GM12878 (cell line): ENCODE measurements around the gene SMURF1. TPM values are rescaled to one million over a fixed set of nuclear protein-coding genes. Genes with fewer than 3 reads are reported as not detected.

ENCODE experiments used
- ATAC-seq: fragments of 200-7000 bp; cut with Tn5 transposase; 3 replicates; pipeline ENCODE4 v1.9.1; 2020; ENCODE audit warnings: mild to moderate bottlenecking, moderate library complexity
- BruUV-seq: library from RNA; stranded (reverse); fragments of 400-500 nt; replicated peaks from 2 replicates; lab custom pipeline; 2021; lab: Mats Ljungman, UMichigan
- CTCF ChIA-PET: fragments of 300-600 bp; sonication (Branson Sonifier 250); formaldehyde crosslinking; extraction: SDS; loops from one replicate; lab custom pipeline; 2021; ENCODE audit warnings: inconsistent platforms; lab: Yijun Ruan, JAX
- POLR2A ChIA-PET: fragments of 350-600 bp; formaldehyde crosslinking; extraction: SDS; loops from one replicate; lab custom pipeline; 2021; ENCODE audit warnings: inconsistent platforms; lab: Charles Lee
- RAD21 ChIA-PET: fragments of 300-600 bp; sonication (Branson Sonifier 250); formaldehyde crosslinking; loops from one replicate; lab custom pipeline; 2023; ENCODE audit warnings: antibody characterized with exemption; ENCODE audit not compliant: unreplicated experiment; lab: Charles Lee
- SMC1A ChIA-PET: fragments of 300-600 bp; sonication (Branson Sonifier 250); formaldehyde crosslinking; loops from one replicate; lab custom pipeline; 2023; ENCODE audit not compliant: unreplicated experiment, uncharacterized antibody; lab: Charles Lee
- DNase-seq: peaks from one replicate; pipeline ENCODE4 v3.0.0-alpha.2; 2011; ENCODE audit warnings: low read depth, low spot score
- FAIRE-seq: peaks from 3 replicates; lab custom pipeline; 2011; peaks lifted over from hg19 to GRCh38; lab: Jason Lieb, UNC
- H2AFZ ChIP-seq: 2 replicates; pipeline ENCODE4 v1.6.0; 2011; ENCODE audit warnings: low read depth, low read length, control low read depth; ENCODE audit not compliant: control insufficient read depth
- H3K27ac ChIP-seq: 2 replicates; pipeline ENCODE4 v1.5.1; 2011; ENCODE audit warnings: control low read depth; ENCODE audit not compliant: control insufficient read depth, insufficient read depth
- H3K27me3 ChIP-seq, 2 experiments: replicated peaks in 1 of 2; 2 replicates each; pipeline versions ENCODE4 v1.6.0 to v1.6.1; 2011; ENCODE audit warnings: low read length in 1 of 2; ENCODE audit not compliant: control insufficient read depth in 2 of 2, insufficient read depth in 2 of 2
- H3K36me3 ChIP-seq, 2 experiments: 2 replicates each; pipeline ENCODE4 v1.5.1; 2011; ENCODE audit warnings: low read length in 1 of 2; ENCODE audit not compliant: control insufficient read depth in 2 of 2, insufficient read depth in 2 of 2
- H3K4me1 ChIP-seq: 2 replicates; pipeline ENCODE4 v1.6.1; 2011; ENCODE audit warnings: mild to moderate bottlenecking, low read length, moderate library complexity, mixed read lengths; ENCODE audit not compliant: control insufficient read depth, insufficient read depth
- H3K4me2 ChIP-seq: 2 replicates; pipeline ENCODE4 v1.6.0; 2011; ENCODE audit warnings: control low read depth; ENCODE audit not compliant: control insufficient read depth, insufficient read depth
- H3K4me3 ChIP-seq: fragments of 200-600 bp; sonication (generic); 2 replicates; pipeline ENCODE4 v1.5.1; 2016
- H3K79me2 ChIP-seq: 2 replicates; pipeline ENCODE4 v1.6.0; 2011; ENCODE audit warnings: low read length; ENCODE audit not compliant: control insufficient read depth, insufficient read depth
- H3K9ac ChIP-seq: 2 replicates; pipeline ENCODE4 v1.8.0; 2011; ENCODE audit warnings: low read length, control low read depth, mixed read lengths; ENCODE audit not compliant: control insufficient read depth, insufficient read depth
- H3K9me3 ChIP-seq: replicated peaks from 3 replicates; pipeline ENCODE4 v1.5.1; 2011; ENCODE audit warnings: mild to moderate bottlenecking, low read length; ENCODE audit not compliant: control insufficient read depth, insufficient read depth
- H4K20me1 ChIP-seq: 2 replicates; pipeline ENCODE4 v1.6.0; 2011; ENCODE audit not compliant: control insufficient read depth, insufficient read depth
- ASH2L ChIP-seq: fragments of 300-600, 200-600 bp; sonication (generic); IDR thresholded peaks from 2 replicates; pipeline ENCODE4 v1.6.1; 2017; ENCODE audit warnings: low read depth, mild to moderate bottlenecking, borderline replicate concordance
- ATF2 ChIP-seq: IDR thresholded peaks from 2 replicates; pipeline ENCODE4 v1.6.1; 2012; ENCODE audit warnings: low read length, inconsistent platforms
- BRCA1 ChIP-seq: IDR thresholded peaks from 2 replicates; pipeline ENCODE4 v1.6.1; 2011; ENCODE audit warnings: low read depth, low read length, improper control_type of control experiment
- CREB1 ChIP-seq: IDR thresholded peaks from 2 replicates; pipeline ENCODE4 v1.6.1; 2012; ENCODE audit warnings: low read depth, mild to moderate bottlenecking, inconsistent platforms
- E4F1 ChIP-seq: fragments of 450-650 bp; IDR thresholded peaks from 2 replicates; pipeline ENCODE4 v1.6.1; 2018; ENCODE audit warnings: borderline replicate concordance, mild to moderate bottlenecking; ENCODE audit not compliant: partially characterized antibody
- FOS ChIP-seq: IDR thresholded peaks from 3 replicates; pipeline ENCODE4 v1.6.1; 2011; ENCODE audit warnings: borderline replicate concordance; ENCODE audit not compliant: insufficient read length; ENCODE audit errors: extremely low read depth
- GABPA ChIP-seq: IDR thresholded peaks from 2 replicates; pipeline ENCODE4 v1.6.1; 2014; ENCODE audit warnings: antibody characterized with exemption, low read depth, mild to moderate bottlenecking, inconsistent platforms
- HDAC6 ChIP-seq: fragments of 200-600 bp; sonication (generic); IDR thresholded peaks from one replicate; pipeline ENCODE4 v1.8.0; 2017; ENCODE audit warnings: antibody characterized with exemption; ENCODE audit not compliant: unreplicated experiment
- IRF4 ChIP-seq: IDR thresholded peaks from 2 replicates; pipeline ENCODE4 v1.6.1; 2011; ENCODE audit warnings: low read depth, low read length
- KLF5 ChIP-seq: fragments of 450-650 bp; IDR thresholded peaks from 2 replicates; pipeline ENCODE4 v1.6.1; 2014; ENCODE audit warnings: mild to moderate bottlenecking; ENCODE audit not compliant: partially characterized antibody
- MYC ChIP-seq: IDR thresholded peaks from 2 replicates; pipeline ENCODE4 v1.6.1; 2011; ENCODE audit warnings: mild to moderate bottlenecking, low read length, moderate library complexity, inconsistent platforms; ENCODE audit not compliant: insufficient read depth, insufficient replicate concordance, insufficient read length, severe bottlenecking
- NFYB ChIP-seq: IDR thresholded peaks from 2 replicates; pipeline ENCODE4 v1.6.1; 2011; ENCODE audit warnings: low read depth, mild to moderate bottlenecking, low read length, improper control_type of control experiment, moderate library complexity; ENCODE audit not compliant: insufficient read depth
- RB1 ChIP-seq: fragments of 450-650 bp; formaldehyde crosslinking; IDR thresholded peaks from 2 replicates; pipeline ENCODE4 v1.6.1; 2017; ENCODE audit warnings: mild to moderate bottlenecking, borderline replicate concordance
- SMC3 ChIP-seq: IDR thresholded peaks from 2 replicates; pipeline ENCODE4 v1.6.1; 2011; ENCODE audit warnings: low read length, improper control_type of control experiment, borderline replicate concordance
- SREBF1 ChIP-seq: IDR thresholded peaks from 2 replicates; pipeline ENCODE4 v1.6.1; 2012; ENCODE audit warnings: mild to moderate bottlenecking, low read length
- SRF ChIP-seq, 2 experiments: IDR thresholded peaks; 2 replicates each; pipeline ENCODE4 v1.6.1; 2011; ENCODE audit warnings: low read depth in 2 of 2, low read length in 2 of 2, mild to moderate bottlenecking in 1 of 2, moderate library complexity in 1 of 2
- TARDBP ChIP-seq: IDR thresholded peaks from 2 replicates; pipeline ENCODE4 v1.6.1; 2016; ENCODE audit warnings: borderline replicate concordance
- TBL1XR1 ChIP-seq: IDR thresholded peaks from 2 replicates; pipeline ENCODE4 v1.6.1; 2012; ENCODE audit warnings: low read depth, low read length, improper control_type of control experiment
- WGBS: methylation state at CpG from one replicate; pipeline ENCODE4 v1.1.6; 2016; ENCODE audit warnings: low lambda C conversion rate; ENCODE audit not compliant: insufficient replicate concordance, insufficient coverage; ENCODE audit errors: missing lambda C conversion rate; 5-methylcytosine and 5-hydroxymethylcytosine counted together
- in situ Hi-C: fragments of 300-500 bp; cut with MboI; formaldehyde crosslinking; loops from 9 replicates; pipeline ENCODE4 v1.14.3; 2018; ENCODE audit warnings: mixed read lengths
- intact Hi-C: fragments of 100-400 bp; cut with micrococcal nuclease; formaldehyde crosslinking; loops from one replicate; pipeline ENCODE4 v1.14.2; 2022; ENCODE audit not compliant: unreplicated experiment
- polyA plus RNA-seq, 11 experiments: library from polyadenylated mRNA; depleted of rRNA in 4 of 11; unstranded in 6 of 11; stranded (reverse) in 5 of 11; fragments of >200 nt; fragmentation: Nextera tagmentation in 4 of 11; fragmentation: Illumina TruSeq in 1 of 11; extraction: Ambion mirVana in 4 of 11; extraction: Trizol in 1 of 11; gene quantifications; 1 replicate in 1 of 11; 2 replicates in 10 of 11; pipeline versions ENCODE4 v1.2.1 to v1.2.3, GENCODE V29; 2011 to 2016; ENCODE audit warnings: inconsistent platforms in 2 of 11, missing spikeins in 2 of 11, low read depth in 1 of 11
- total RNA-seq, 4 experiments: library from RNA; depleted of rRNA in 3 of 4; stranded (reverse); fragments of >200 nt in 3 of 4; fragmentation: Illumina TruSeq in 1 of 4; extraction: Trizol in 1 of 4; gene quantifications; 2 replicates each; pipeline versions ENCODE4 v1.2.1 to v1.2.3, GENCODE V29; 2013 to 2021
- TF ChIP-seq, protein P1 (sequence below): IDR thresholded peaks from 2 replicates; pipeline ENCODE4 v1.6.1; 2011; ENCODE audit warnings: low read depth, mild to moderate bottlenecking, low read length, moderate library complexity, borderline replicate concordance; ENCODE audit errors: extremely low read depth

The SMURF1 gene
- total and polyA plus RNA-seq, 10 of the 15 experiments (the other 5 are each of a cell fraction or from before 2014, with no cell fraction given) = 0.76 to 14.0 (median 7.9) TPM

GRCh38 chr7:98978672-98979071, 165.2 kb downstream of the SMURF1 start:
- DNase-seq (no peak), FAIRE-seq (no peak), ATAC-seq (no peak)
- no peaks in the 10 kb centered on the region for H4K20me1 ChIP-seq
- peaks cover 24 to 45% of the 10 kb centered on the region in 2 experiments for H3K36me3 ChIP-seq
- ChIA-PET SMC1A (no interaction called here), CTCF (interaction anchor here (0.7 kb wide), 1 partner anchor 58 kb away, joined by 3 read pairs; no protein-coding TSS in a partner anchor), RAD21 (no interaction called here), POLR2A (no interaction called here)
- TF ChIP-seq KLF5 (no peak), SREBF1 (no peak), E4F1 (no peak), CREB1 (no peak), SRF (IDR thresholded peaks at IDR 0.05; ENCODE audit: low read depth in 2 of 2, low read length in 2 of 2) (no peak), ASH2L (no peak), SMC3 (no peak), BRCA1 (no peak), MYC (no peak), NFYB (no peak), RB1 (no peak), HDAC6 (no peak), ATF2 (no peak), TBL1XR1 (no peak), GABPA (no peak), FOS (no peak), TARDBP (no peak), IRF4 (no peak)
- TF ChIP-seq, protein P1, sequence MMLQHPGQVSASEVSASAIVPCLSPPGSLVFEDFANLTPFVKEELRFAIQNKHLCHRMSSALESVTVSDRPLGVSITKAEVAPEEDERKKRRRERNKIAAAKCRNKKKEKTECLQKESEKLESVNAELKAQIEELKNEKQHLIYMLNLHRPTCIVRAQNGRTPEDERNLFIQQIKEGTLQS = no peak
- no peaks in the 10 kb centered on the region for H3K27me3 ChIP-seq
- no peak overlapping the region for H3K4me3 ChIP-seq
- no peaks in the 10 kb centered on the region for H3K9me3 ChIP-seq
- in situ Hi-C loops = no loop called here
- H3K4me2 ChIP-seq = no peak overlapping the region
- WGBS = 92% methylated on average over 9 of the region's 9 CpGs
- H3K79me2 ChIP-seq = no peaks in the 10 kb centered on the region
- H3K4me1 ChIP-seq = no peaks in the 10 kb centered on the region
- intact Hi-C loops = no loop called here
- H3K9ac ChIP-seq = no peak overlapping the region
- H3K27ac ChIP-seq = no peak overlapping the region
- BruUV-seq = no TSS peak
- H2AFZ ChIP-seq = no peak overlapping the region
